Pancreas (tissue), 10 donors: ENCODE data around the gene BLVRA. TPM values are rescaled to one million over a fixed set of nuclear protein-coding genes. Genes with fewer than 3 reads are reported as not detected.
"Not testable (repeated sequence)": the region's sequence is repeated elsewhere in the genome, so short reads cannot be mapped to it uniquely, and the experiment has no call there.

Source experiments
- ATAC-seq, 4 donors: fragments of 200-7000 bp; cut with Tn5 transposase; one replicate each; pipeline versions ENCODE4 v1.8.0 to v1.9.1; 2020; ENCODE audit warnings: mild to moderate bottlenecking in 4 of 4, moderate library complexity in 4 of 4
- DNase-seq, 6 donors: peaks; one replicate each; pipeline ENCODE4 v3.0.0-alpha.2; 2020
- FAIRE-seq: peaks from 2 replicates; lab custom pipeline; 2012; peaks lifted over from hg19 to GRCh38; lab: Jason Lieb, UNC
- H3K27ac ChIP-seq, 4 donors: fragments of 200-600 bp; sonication (generic); 1 replicate in 3 of 4; 2 replicates in 1 of 4; pipeline versions ENCODE4 v1.5.0 to v1.8.0; 2020
- H3K27me3 ChIP-seq, 4 donors: fragments of 200-600 bp; one replicate each; pipeline ENCODE4 v1.8.0; 2021
- H3K36me3 ChIP-seq, 3 donors: fragments of 200-600 bp; sonication (generic) in 1 of 3; one replicate each; pipeline versions ENCODE4 v1.5.0 to v1.8.0; 2020 to 2021
- H3K4me1 ChIP-seq, 3 donors: fragments of 200-600 bp; one replicate each; pipeline ENCODE4 v1.8.0; 2021
- H3K4me3 ChIP-seq, 4 donors: fragments of 200-600 bp; sonication (generic) in 2 of 4; one replicate each; pipeline versions ENCODE4 v1.5.0 to v1.8.0; 2020 to 2021
- H3K9me3 ChIP-seq, 4 donors: fragments of 200-600 bp; one replicate each; pipeline ENCODE4 v1.8.0; 2021
- CTCF ChIP-seq, 4 donors: fragments of 200-600 bp; sonication (generic) in 3 of 4; IDR thresholded peaks; one replicate each; pipeline versions ENCODE4 v1.5.0 to v1.8.0; 2021; ENCODE audit warnings: antibody characterized with exemption in 4 of 4
- WGBS, 2 donors: extraction: QIAGEN DNeasy Blood & Tissue Kit; methylation state at CpG; one replicate each; pipeline ENCODE4 v1.1.7; 2013; 5-methylcytosine and 5-hydroxymethylcytosine counted together
- intact Hi-C, 3 donors: fragments of 100-400 bp; cut with DNase I; formaldehyde crosslinking; loops; one replicate each; pipeline versions ENCODE4 v1.11.1 to v1.14.2; 2022
- polyA plus RNA-seq, 2 donors: library from polyadenylated mRNA; stranded (reverse); fragments of 200-250 nt; gene quantifications; one replicate each; pipeline ENCODE4 v1.2.3, GENCODE V29; 2013
- total RNA-seq, 6 donors: library from RNA; stranded (reverse); fragmentation: NEBNext Ultra II Directional in 4 of 6; extraction: Animal tissue kit (Norgen Biotek cat#: 25700) in 4 of 6; gene quantifications; one replicate each; pipeline versions ENCODE4 v1.2.1 to v1.2.4, GENCODE V29; 2021 to 2023
- donor health status: healthy with polysubstance abuse.
- donor health status: DM: no; HTN: no; CAD: no; lungs with moderate emphysema.
- donor health status: DM: no; HTN: no; CAD: no.
- donor health status: control.
- donor health status: control.
- donor health status: Bipolar disorder and iron deficiency.
- donor health status: DM: yes; HTN: yes; CAD: no.
- donor health status: DM: no; HTN: no; CAD: no.
- donor health status: DM: no; HTN: no; CAD: no.
- donor health status: DM: yes; HTN: yes; CAD: no.

The BLVRA gene
- total and polyA plus RNA-seq, 8 donors = 12.4 to 31.6 (median 17.3) TPM

GRCh38 chr7:43771128-43771527 lies 12.6 kb downstream of the BLVRA start:
- no peak for TF ChIP-seq CTCF (IDR thresholded peaks at IDR 0.05)
- Histone ChIP-seq H3K4me1 (no peaks in the 10 kb centered on the region), H3K27me3 (no peaks in the 10 kb centered on the region), H3K36me3 (no peaks in the 10 kb centered on the region), H3K27ac (no peak overlapping the region), H3K4me3 (no peak overlapping the region), H3K9me3 (no peaks in the 10 kb centered on the region)
- DNase-seq (no peak), ATAC-seq (no peak), FAIRE-seq (no peak)
- intact Hi-C loops = no loop called here
- WGBS, 2 donors = 63 to 84% methylated on average over 3 of the region's 3 CpGs

- Histone ChIP-seq H3K27me3 (no peaks in the 10 kb centered on the region), H3K9me3 (no peaks in the 10 kb centered on the region), H3K4me1 (no peaks in the 10 kb centered on the region), H3K36me3 (no peaks in the 10 kb centered on the region), H3K4me3 (no peak overlapping the region), H3K27ac (no peak overlapping the region)
- DNase-seq (no peak), ATAC-seq (no peak), FAIRE-seq (no peak)
- intact Hi-C loops = no loop called here
- WGBS, 2 donors = 64 to 66% methylated on average over 3 of the region's 3 CpGs
- TF ChIP-seq CTCF (IDR thresholded peaks at IDR 0.05) = no peak
Observed at GRCh38 chr7:43771573-43771972, 13.1 kb downstream of the BLVRA start.

- H3K9me3 ChIP-seq, DNase-seq, H3K4me1 ChIP-seq, intact Hi-C loops, FAIRE-seq, H3K27ac ChIP-seq, ATAC-seq, H3K4me3 ChIP-seq, H3K27me3 ChIP-seq, H3K36me3 ChIP-seq: not testable (repeated sequence)
- WGBS, 2 donors = 95 to 97% methylated on average over 4 of the region's 6 CpGs
Observed at GRCh38 chr7:43773268-43773667, 14.8 kb downstream of the BLVRA start.

GRCh38 chr7:43775255-43775654 lies 16.8 kb downstream of the BLVRA start:
- H3K4me3 ChIP-seq = not testable (repeated sequence)

GRCh38 chr7:43778293-43779044 lies 20.0 kb downstream of the BLVRA start:
- H3K36me3 ChIP-seq, DNase-seq, H3K9me3 ChIP-seq, FAIRE-seq, intact Hi-C loops, H3K4me1 ChIP-seq, H3K27me3 ChIP-seq, H3K4me3 ChIP-seq, H3K27ac ChIP-seq, ATAC-seq: not testable (repeated sequence)
- 93 to 96% methylated on average over 14 to 15 of the region's 18 CpGs for WGBS, 2 donors

More at GRCh38 chr7:43775255-43775654, 16.8 kb downstream of the BLVRA start:
- H3K27ac ChIP-seq, ATAC-seq, DNase-seq, intact Hi-C loops, FAIRE-seq, H3K9me3 ChIP-seq, H3K36me3 ChIP-seq, H3K27me3 ChIP-seq, H3K4me1 ChIP-seq: not testable (repeated sequence)
- 97 to 100% methylated on average over 2 of the region's 2 CpGs for WGBS, 2 donors

GRCh38 chr7:43779045-43779812 lies 20.7 kb downstream of the BLVRA start:
- FAIRE-seq (no peak), ATAC-seq (no peak), DNase-seq (no peak)
- no peak overlapping the region for H3K4me3 ChIP-seq
- no peak for TF ChIP-seq CTCF (IDR thresholded peaks at IDR 0.05)
- H3K36me3 ChIP-seq = no peaks in the 10 kb centered on the region
- no peaks in the 10 kb centered on the region for H3K27me3 ChIP-seq
- H3K27ac ChIP-seq = no peak overlapping the region
- intact Hi-C loops = no loop called here
- 96 to 97% methylated on average over 14 of the region's 14 CpGs for WGBS, 2 donors
- H3K9me3 ChIP-seq = no peaks in the 10 kb centered on the region
- no peaks in the 10 kb centered on the region for H3K4me1 ChIP-seq
